Endothelial cell of umbilical vein (primary cell): ENCODE measurements around the gene ARHGEF10L. TPM values are rescaled to one million over a fixed set of nuclear protein-coding genes. Genes with fewer than 3 reads are reported as not detected.

ENCODE experiments used
- BruUV-seq: library from RNA; stranded (reverse); fragments of 400-500 nt; replicated peaks from 2 replicates; lab custom pipeline; 2021; lab: Mats Ljungman, UMichigan
- CTCF ChIA-PET: fragments of 300-600, 350-600 bp; sonication (Branson Sonifier 250); formaldehyde crosslinking; loops from one replicate; lab custom pipeline; 2021; ENCODE audit warnings: antibody characterized with exemption, inconsistent platforms; lab: Charles Lee
- POLR2A ChIA-PET: fragments of 300-600, 350-600 bp; sonication (Branson Sonifier 250); formaldehyde crosslinking; loops from one replicate; lab custom pipeline; 2021; ENCODE audit warnings: antibody characterized with exemption, inconsistent platforms; lab: Charles Lee
- DNase-seq: peaks from one replicate; pipeline ENCODE4 v3.0.0-alpha.2; 2011; ENCODE audit warnings: low read depth, low spot score
- FAIRE-seq: peaks from 2 replicates; lab custom pipeline; 2011; peaks lifted over from hg19 to GRCh38; lab: Jason Lieb, UNC
- H2AFZ ChIP-seq: 2 replicates; pipeline ENCODE4 v1.6.0; 2012; ENCODE audit warnings: low read depth, low read length, control low read depth, inconsistent platforms
- H3K27ac ChIP-seq: 2 replicates; pipeline ENCODE4 v1.5.1; 2011; ENCODE audit warnings: low read depth, mild to moderate bottlenecking, control low read depth, low read length, moderate library complexity; ENCODE audit not compliant: insufficient read depth
- H3K27me3 ChIP-seq, 2 experiments: 2 replicates each; pipeline versions ENCODE4 v1.6.0 to v1.6.1; 2011; ENCODE audit warnings: low read length in 2 of 2, mixed read lengths in 1 of 2; ENCODE audit not compliant: control insufficient read depth in 2 of 2, insufficient read depth in 2 of 2
- H3K36me3 ChIP-seq, 2 experiments: 2 replicates in 1 of 2; 3 replicates in 1 of 2; pipeline ENCODE4 v1.5.1; 2011; ENCODE audit warnings: low read length in 2 of 2, mild to moderate bottlenecking in 1 of 2, moderate library complexity in 1 of 2; ENCODE audit not compliant: control insufficient read depth in 2 of 2, insufficient read depth in 2 of 2; ENCODE audit errors: extremely low read depth in 1 of 2
- H3K4me1 ChIP-seq: 3 replicates; pipeline ENCODE4 v1.5.1; 2011; ENCODE audit warnings: mild to moderate bottlenecking, low read length; ENCODE audit not compliant: control insufficient read depth, insufficient read depth; ENCODE audit errors: extremely low read depth
- H3K4me2 ChIP-seq: 2 replicates; pipeline ENCODE4 v1.6.1; 2011; ENCODE audit warnings: low read length, control low read depth, mixed read lengths; ENCODE audit not compliant: insufficient read depth
- H3K4me3 ChIP-seq, 3 experiments: fragments of 200-600 bp in 1 of 3; sonication (generic), shearing (Covaris generic) in 1 of 3; replicated peaks in 1 of 3; 2 replicates each; pipeline ENCODE4 v1.5.1; 2011 to 2016; ENCODE audit warnings: control low read depth in 3 of 3, low read length in 3 of 3, mild to moderate bottlenecking in 2 of 3, inconsistent platforms in 1 of 3, low read depth in 1 of 3, moderate library complexity in 1 of 3; ENCODE audit not compliant: insufficient read depth in 1 of 3
- H3K79me2 ChIP-seq: 2 replicates; pipeline ENCODE4 v1.6.0; 2012; ENCODE audit warnings: low read length, inconsistent platforms; ENCODE audit not compliant: control insufficient read depth, insufficient read depth
- H3K9ac ChIP-seq: replicated peaks from 2 replicates; pipeline ENCODE3; 2011; ENCODE audit warnings: low read length, control low read depth; ENCODE audit not compliant: insufficient read depth; ENCODE audit errors: extremely low read depth
- H3K9me1 ChIP-seq: replicated peaks from 3 replicates; pipeline ENCODE4 v1.6.0; 2011; ENCODE audit warnings: mild to moderate bottlenecking, low read length; ENCODE audit not compliant: control insufficient read depth, insufficient read depth; ENCODE audit errors: extremely low read depth
- H3K9me3 ChIP-seq: replicated peaks from 2 replicates; pipeline ENCODE4 v1.5.1; 2012; ENCODE audit warnings: low read length, inconsistent platforms; ENCODE audit not compliant: control insufficient read depth, insufficient read depth
- H4K20me1 ChIP-seq: replicated peaks from 2 replicates; pipeline ENCODE3; 2011; ENCODE audit warnings: mild to moderate bottlenecking, low read length; ENCODE audit not compliant: control insufficient read depth, insufficient read depth; ENCODE audit errors: extremely low read depth
- EZH2 ChIP-seq: IDR thresholded peaks from 2 replicates; pipeline ENCODE4 v1.6.1; 2012; ENCODE audit warnings: borderline replicate concordance, low read depth, mild to moderate bottlenecking, moderate library complexity, low read length, inconsistent platforms; ENCODE audit not compliant: severe bottlenecking
- FOS ChIP-seq: IDR thresholded peaks from 2 replicates; pipeline ENCODE4 v1.6.1; 2011; ENCODE audit warnings: mild to moderate bottlenecking, low read length, moderate library complexity, borderline replicate concordance; ENCODE audit not compliant: insufficient read depth
- GATA2 ChIP-seq: IDR thresholded peaks from 2 replicates; pipeline ENCODE4 v1.7.0; 2011; ENCODE audit warnings: low read depth, mild to moderate bottlenecking, moderate library complexity, mixed read lengths, low read length; ENCODE audit not compliant: insufficient read length, insufficient read depth
- JUN ChIP-seq: IDR thresholded peaks from 2 replicates; pipeline ENCODE4 v1.6.1; 2011; ENCODE audit warnings: borderline replicate concordance, low read depth; ENCODE audit not compliant: insufficient read length, insufficient read depth
- POLR2AphosphoS5 ChIP-seq: IDR thresholded peaks from 2 replicates; pipeline ENCODE4 v1.6.1; 2012; ENCODE audit warnings: low read depth, mild to moderate bottlenecking, control low read depth, low read length, moderate library complexity; ENCODE audit not compliant: insufficient read depth
- dilution Hi-C: fragments of 300-500 bp; cut with MboI; formaldehyde crosslinking; loops from one replicate; pipeline ENCODE4 v1.15.0; 2019; ENCODE audit warnings: low sequenced_read_pairs; ENCODE audit not compliant: extremely low pct_ligation_motif_present
- intact Hi-C: fragments of 100-400 bp; cut with micrococcal nuclease; formaldehyde crosslinking; loops from one replicate; pipeline ENCODE4 v1.10.0; 2022
- polyA plus RNA-seq, 4 experiments: library from polyadenylated mRNA; depleted of rRNA in 3 of 4; stranded (reverse) in 3 of 4; unstranded in 1 of 4; fragments of >200 nt; gene quantifications; 2 replicates each; pipeline versions ENCODE4 v1.2.1 to v1.2.3, GENCODE V29; 2011 to 2012; ENCODE audit warnings: missing spikeins in 1 of 4
- total RNA-seq: library from RNA; stranded (reverse); gene quantifications from 2 replicates; pipeline ENCODE4 v1.2.3, GENCODE V29; 2021
- TF ChIP-seq, protein P1 (sequence below), 2 donors: IDR thresholded peaks; 1 replicate in 1 of 2; 2 replicates in 1 of 2; pipeline ENCODE4 v1.5.1; 2011; ENCODE audit warnings: low read length in 2 of 2, mild to moderate bottlenecking in 2 of 2, moderate library complexity in 2 of 2, control low read depth in 1 of 2, inconsistent platforms in 1 of 2, low read depth in 1 of 2; ENCODE audit not compliant: insufficient read depth in 1 of 2; ENCODE audit errors: extremely low read depth in 1 of 2

The ARHGEF10L gene
- total and polyA plus RNA-seq, 2 donors (not counting 3 experiments of a cell fraction or from before 2014, with no cell fraction given) = 1.9 to 5.2 TPM

DNA sequence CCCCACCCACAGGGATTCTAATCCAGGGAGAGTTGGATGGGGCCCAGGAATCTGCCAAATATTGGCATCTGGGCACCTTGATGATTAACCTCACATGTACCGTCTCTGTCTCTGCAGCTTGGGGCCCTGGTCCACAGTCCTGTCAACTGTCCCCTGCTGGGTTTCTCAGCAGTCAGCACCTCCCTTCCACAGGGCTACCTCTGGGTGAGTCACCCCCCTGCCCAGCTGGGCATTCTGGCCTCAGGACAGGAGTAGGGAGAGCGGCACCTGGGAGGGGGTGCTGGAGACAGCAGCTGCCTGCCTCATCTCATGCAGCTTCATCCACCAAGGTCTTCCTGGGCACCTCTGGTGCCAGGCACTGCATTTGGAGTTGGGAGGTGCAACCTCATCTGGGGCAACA, 115.0 kb downstream of the ARHGEF10L start:
- Histone ChIP-seq H3K4me2 (no peak overlapping the region), H3K4me1 (no peaks in the 10 kb centered on the region), H3K9me3 (no peaks in the 10 kb centered on the region), H3K27me3 (no peaks in the 10 kb centered on the region), H4K20me1 (no peaks in the 10 kb centered on the region), H3K27ac (no peak overlapping the region), H3K9me1 (no peaks in the 10 kb centered on the region), H3K79me2 (no peaks in the 10 kb centered on the region), H3K9ac (no peak overlapping the region), H3K4me3 (no peak overlapping the region), H3K36me3 (no peaks in the 10 kb centered on the region), H2AFZ (no peak overlapping the region)
- intact Hi-C loops = no loop called here
- FAIRE-seq (no peak), DNase-seq (no peak)
- dilution Hi-C loops = no loop called here
- CTCF ChIA-PET = interaction anchor here (0.8 to 7.7 kb wide), 7 partner anchors 42 to 928 kb away, joined by 3 to 78 read pairs (median 3); no protein-coding TSS in a partner anchor
- no TSS peak for BruUV-seq
- no peak for TF ChIP-seq POLR2AphosphoS5
- TF ChIP-seq EZH2 = no peak
- TF ChIP-seq JUN = no peak
- no peak for TF ChIP-seq GATA2
- TF ChIP-seq FOS = no peak
- TF ChIP-seq, protein P1, sequence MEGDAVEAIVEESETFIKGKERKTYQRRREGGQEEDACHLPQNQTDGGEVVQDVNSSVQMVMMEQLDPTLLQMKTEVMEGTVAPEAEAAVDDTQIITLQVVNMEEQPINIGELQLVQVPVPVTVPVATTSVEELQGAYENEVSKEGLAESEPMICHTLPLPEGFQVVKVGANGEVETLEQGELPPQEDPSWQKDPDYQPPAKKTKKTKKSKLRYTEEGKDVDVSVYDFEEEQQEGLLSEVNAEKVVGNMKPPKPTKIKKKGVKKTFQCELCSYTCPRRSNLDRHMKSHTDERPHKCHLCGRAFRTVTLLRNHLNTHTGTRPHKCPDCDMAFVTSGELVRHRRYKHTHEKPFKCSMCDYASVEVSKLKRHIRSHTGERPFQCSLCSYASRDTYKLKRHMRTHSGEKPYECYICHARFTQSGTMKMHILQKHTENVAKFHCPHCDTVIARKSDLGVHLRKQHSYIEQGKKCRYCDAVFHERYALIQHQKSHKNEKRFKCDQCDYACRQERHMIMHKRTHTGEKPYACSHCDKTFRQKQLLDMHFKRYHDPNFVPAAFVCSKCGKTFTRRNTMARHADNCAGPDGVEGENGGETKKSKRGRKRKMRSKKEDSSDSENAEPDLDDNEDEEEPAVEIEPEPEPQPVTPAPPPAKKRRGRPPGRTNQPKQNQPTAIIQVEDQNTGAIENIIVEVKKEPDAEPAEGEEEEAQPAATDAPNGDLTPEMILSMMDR (IDR thresholded peaks at IDR 0.05; ENCODE audit: extremely low read depth in 1 of 2, insufficient read depth in 1 of 2, low read depth in 1 of 2, low read length in 2 of 2) = no peak
- POLR2A ChIA-PET = no interaction called here
